Activated CD4-positive, alpha-beta T cell treated with anti-CD3 and anti-CD28 coated beads, Interleukin-2, amount 10 ng/mL, durations not matched to agents 24 days and 14 days (primary cell): ENCODE results near the gene COL5A2. TPM values are rescaled to one million over a fixed set of nuclear protein-coding genes. Genes with fewer than 3 reads are reported as not detected.

Experiments
- DNase-seq: peaks from one replicate; pipeline ENCODE4 v3.0.0; 2022
- H3K27ac Mint-ChIP-seq: one replicate; pipeline ENCODE4 v1.8.0; 2022; ENCODE audit warnings: mild to moderate bottlenecking, mixed read lengths
- H3K27me3 Mint-ChIP-seq: one replicate; pipeline ENCODE4 v1.8.0; 2022; ENCODE audit warnings: mixed read lengths
- H3K36me3 Mint-ChIP-seq: one replicate; pipeline ENCODE4 v1.8.0; 2022; ENCODE audit warnings: low read depth, mild to moderate bottlenecking, mixed read lengths
- H3K4me1 Mint-ChIP-seq: one replicate; pipeline ENCODE4 v1.8.0; 2021; ENCODE audit warnings: mixed read lengths
- H3K4me3 Mint-ChIP-seq: one replicate; pipeline ENCODE4 v1.8.0; 2022; ENCODE audit warnings: mild to moderate bottlenecking, moderate library complexity, mixed read lengths
- H3K9me3 Mint-ChIP-seq: one replicate; pipeline ENCODE4 v1.8.0; 2021; ENCODE audit warnings: mixed read lengths
- intact Hi-C: fragments of 100-400 bp; cut with micrococcal nuclease; formaldehyde crosslinking; loops from one replicate; pipeline ENCODE4 v1.15.1; 2023
- total RNA-seq: library from RNA; stranded (reverse); gene quantifications from 2 replicates; pipeline ENCODE4 v1.2.3, GENCODE V29; 2022

Gene COL5A2
- total RNA-seq, 1 donor from 2014 or later = 0.49 TPM

- Mint-ChIP-seq H3K4me1 (no peaks in the 10 kb centered on the region), H3K27ac (no peak overlapping the region), H3K36me3 (no peaks in the 10 kb centered on the region), H3K4me3 (no peak overlapping the region), H3K9me3 (no peaks in the 10 kb centered on the region), H3K27me3 (no peaks in the 10 kb centered on the region)
- intact Hi-C loops = no loop called here
- DNase-seq = no peak
These were observed 157.5 kb downstream of the COL5A2 start for GRCh38 chr2:189022053-189022481.

GRCh38 chr2:189020179-189020578 is 159.4 kb downstream of the COL5A2 start:
- Mint-ChIP-seq H3K27me3 (no peaks in the 10 kb centered on the region), H3K9me3 (no peaks in the 10 kb centered on the region), H3K36me3 (no peaks in the 10 kb centered on the region), H3K4me3 (no peak overlapping the region), H3K27ac (no peak overlapping the region), H3K4me1 (no peaks in the 10 kb centered on the region)
- intact Hi-C loops = no loop called here
- no peak for DNase-seq

GRCh38 chr2:189018631-189019030 is 160.9 kb downstream of the COL5A2 start:
- Mint-ChIP-seq H3K4me3 (no peak overlapping the region), H3K36me3 (no peaks in the 10 kb centered on the region), H3K9me3 (no peaks in the 10 kb centered on the region), H3K27ac (no peak overlapping the region), H3K4me1 (no peaks in the 10 kb centered on the region), H3K27me3 (no peaks in the 10 kb centered on the region)
- DNase-seq = no peak
- intact Hi-C loops = no loop called here

GRCh38 chr2:189016311-189016861 is 163.2 kb downstream of the COL5A2 start:
- no peaks in the 10 kb centered on the region for H3K27me3 Mint-ChIP-seq
- no peaks in the 10 kb centered on the region for H3K36me3 Mint-ChIP-seq
- intact Hi-C loops = no loop called here

GRCh38 chr2:189015359-189015758 is 164.2 kb downstream of the COL5A2 start:
- Mint-ChIP-seq H3K36me3 (no peaks in the 10 kb centered on the region), H3K4me1 (no peaks in the 10 kb centered on the region), H3K27me3 (no peaks in the 10 kb centered on the region), H3K27ac (no peak overlapping the region), H3K4me3 (no peak overlapping the region), H3K9me3 (no peaks in the 10 kb centered on the region)
- no peak for DNase-seq
- intact Hi-C loops = no loop called here

More at GRCh38 chr2:189016311-189016861, 163.2 kb downstream of the COL5A2 start:
- Mint-ChIP-seq H3K27ac (no peak overlapping the region), H3K4me1 (no peaks in the 10 kb centered on the region), H3K4me3 (no peak overlapping the region), H3K9me3 (no peaks in the 10 kb centered on the region)
- no peak for DNase-seq

DNA sequence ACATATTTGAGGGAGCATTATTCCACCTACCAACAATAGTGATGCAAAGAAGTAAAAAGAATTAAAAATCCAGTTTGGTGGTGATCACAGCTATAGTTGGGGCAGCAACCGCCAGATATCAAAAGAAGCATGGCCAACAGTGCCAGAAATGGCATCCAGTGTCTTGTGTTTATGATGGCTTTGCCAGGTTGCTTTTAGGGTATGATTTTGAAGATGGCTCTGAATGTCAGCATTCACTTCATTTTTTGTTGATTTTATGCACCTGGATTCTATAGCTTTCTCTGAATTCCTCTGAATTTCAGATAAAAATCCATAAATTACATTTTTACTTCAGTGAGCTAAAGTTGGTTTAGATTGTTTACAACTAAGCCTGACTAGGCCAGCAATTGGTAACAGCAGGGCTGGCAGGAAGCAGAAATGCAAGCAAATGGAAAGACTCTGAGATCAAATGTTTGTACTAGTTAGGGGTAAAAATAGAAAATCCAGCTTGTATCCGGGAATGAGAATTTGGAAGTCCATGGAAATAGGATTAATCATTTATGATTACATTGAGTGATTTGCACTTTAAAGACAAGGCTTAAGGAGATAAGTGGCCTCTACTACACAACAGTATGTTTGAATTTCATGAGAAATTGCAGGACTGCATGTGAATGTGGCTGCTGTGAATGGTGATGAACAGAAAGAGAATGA is 165.0 kb downstream of the COL5A2 start:
- intact Hi-C loops = no loop called here
- H3K4me3 Mint-ChIP-seq = no peak overlapping the region
- no peaks in the 10 kb centered on the region for H3K27me3 Mint-ChIP-seq
- H3K4me1 Mint-ChIP-seq = no peaks in the 10 kb centered on the region
- H3K9me3 Mint-ChIP-seq = no peaks in the 10 kb centered on the region
- no peak for DNase-seq
- no peaks in the 10 kb centered on the region for H3K36me3 Mint-ChIP-seq
- no peak overlapping the region for H3K27ac Mint-ChIP-seq

- intact Hi-C loops = no loop called here
- Mint-ChIP-seq H3K36me3 (no peaks in the 10 kb centered on the region), H3K9me3 (no peaks in the 10 kb centered on the region), H3K4me1 (no peaks in the 10 kb centered on the region), H3K27ac (no peak overlapping the region), H3K4me3 (no peak overlapping the region), H3K27me3 (no peaks in the 10 kb centered on the region)
- DNase-seq = no peak
These were observed 165.7 kb downstream of the COL5A2 start for GRCh38 chr2:189013671-189014448.

DNA sequence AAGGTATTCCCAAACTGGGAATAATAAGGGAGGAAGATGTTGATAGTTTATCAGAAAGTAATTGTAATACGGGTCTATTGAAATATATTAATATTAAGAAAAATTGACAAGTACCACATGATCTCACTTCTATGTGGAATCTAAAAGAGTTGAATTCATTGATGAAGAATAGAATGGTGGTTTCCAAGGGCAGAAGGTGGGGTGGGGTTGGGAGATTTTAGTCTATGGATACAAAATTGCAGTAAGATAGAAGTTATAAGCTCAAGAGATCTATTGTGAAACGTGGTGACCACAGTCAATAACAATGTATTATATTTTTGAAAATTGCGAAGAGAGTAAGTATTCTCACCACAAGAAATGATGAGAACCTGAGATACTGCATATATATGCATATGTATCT is 166.5 kb downstream of the COL5A2 start:
- intact Hi-C loops = no loop called here
- Mint-ChIP-seq H3K4me3 (no peak overlapping the region), H3K4me1 (no peaks in the 10 kb centered on the region), H3K27ac (no peak overlapping the region), H3K9me3 (no peaks in the 10 kb centered on the region), H3K36me3 (no peaks in the 10 kb centered on the region), H3K27me3 (no peaks in the 10 kb centered on the region)
- DNase-seq = no peak

- Mint-ChIP-seq H3K27me3 (no peaks in the 10 kb centered on the region), H3K36me3 (no peaks in the 10 kb centered on the region), H3K4me1 (no peaks in the 10 kb centered on the region), H3K27ac (no peak overlapping the region), H3K4me3 (no peak overlapping the region), H3K9me3 (no peaks in the 10 kb centered on the region)
- intact Hi-C loops = no loop called here
- DNase-seq = no peak
These were observed 167.2 kb downstream of the COL5A2 start for GRCh38 chr2:189012351-189012750.

GRCh38 chr2:189010536-189010935 is 169.0 kb downstream of the COL5A2 start:
- Mint-ChIP-seq H3K27me3 (no peaks in the 10 kb centered on the region), H3K27ac (no peak overlapping the region), H3K9me3 (no peaks in the 10 kb centered on the region), H3K36me3 (no peaks in the 10 kb centered on the region), H3K4me3 (no peak overlapping the region), H3K4me1 (no peaks in the 10 kb centered on the region)
- no peak for DNase-seq
- intact Hi-C loops = no loop called here

DNA sequence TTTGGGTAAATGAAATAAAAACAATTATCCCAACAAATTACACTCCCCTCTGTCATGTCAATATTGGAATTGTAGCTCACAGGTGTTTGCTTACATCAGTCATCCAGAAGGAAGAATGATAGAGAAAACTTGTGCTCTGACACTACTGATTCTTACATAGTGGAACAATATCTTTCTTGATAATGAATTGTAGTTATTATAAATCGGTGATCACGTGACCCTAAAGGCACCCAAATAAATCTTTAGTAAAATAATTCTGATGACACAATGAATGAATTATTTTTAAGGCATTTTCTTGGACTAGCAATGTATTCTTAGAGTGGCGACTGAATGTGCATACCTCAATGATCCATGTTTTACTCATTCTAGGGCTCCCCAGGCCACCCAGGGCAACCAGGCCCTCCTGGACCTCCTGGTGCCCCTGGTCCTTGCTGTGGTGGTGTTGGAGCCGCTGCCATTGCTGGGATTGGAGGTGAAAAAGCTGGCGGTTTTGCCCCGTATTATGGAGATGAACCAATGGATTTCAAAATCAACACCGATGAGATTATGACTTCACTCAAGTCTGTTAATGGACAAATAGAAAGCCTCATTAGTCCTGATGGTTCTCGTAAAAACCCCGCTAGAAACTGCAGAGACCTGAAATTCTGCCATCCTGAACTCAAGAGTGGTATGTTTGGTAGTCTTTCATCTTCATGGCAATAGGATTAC is 170.9 kb downstream of the COL5A2 start:
- Mint-ChIP-seq H3K4me3 (no peak overlapping the region), H3K36me3 (no peaks in the 10 kb centered on the region), H3K27ac (no peak overlapping the region), H3K4me1 (no peaks in the 10 kb centered on the region), H3K9me3 (no peaks in the 10 kb centered on the region), H3K27me3 (no peaks in the 10 kb centered on the region)
- intact Hi-C loops = no loop called here
- no peak for DNase-seq

GRCh38 chr2:189002079-189002478 is 177.5 kb downstream of the COL5A2 start:
- DNase-seq = no peak
- H3K27ac Mint-ChIP-seq = no peak overlapping the region
- no peaks in the 10 kb centered on the region for H3K9me3 Mint-ChIP-seq
- no peak overlapping the region for H3K4me3 Mint-ChIP-seq
- no peaks in the 10 kb centered on the region for H3K36me3 Mint-ChIP-seq
- intact Hi-C loops = no loop called here
- H3K4me1 Mint-ChIP-seq = peaks cover 3% of the 10 kb centered on the region
- no peaks in the 10 kb centered on the region for H3K27me3 Mint-ChIP-seq

GRCh38 chr2:189000221-189000620 is 179.3 kb downstream of the COL5A2 start:
- H3K4me3 Mint-ChIP-seq = no peak overlapping the region
- no peaks in the 10 kb centered on the region for H3K27me3 Mint-ChIP-seq
- H3K9me3 Mint-ChIP-seq = no peaks in the 10 kb centered on the region
- no peak overlapping the region for H3K27ac Mint-ChIP-seq
- no peak for DNase-seq
- intact Hi-C loops = no loop called here
- no peaks in the 10 kb centered on the region for H3K36me3 Mint-ChIP-seq
- peaks cover 3% of the 10 kb centered on the region for H3K4me1 Mint-ChIP-seq

- H3K27ac Mint-ChIP-seq = no peak overlapping the region
- intact Hi-C loops = no loop called here
- H3K27me3 Mint-ChIP-seq = no peaks in the 10 kb centered on the region
- no peaks in the 10 kb centered on the region for H3K36me3 Mint-ChIP-seq
- no peak overlapping the region for H3K4me3 Mint-ChIP-seq
- no peaks in the 10 kb centered on the region for H3K9me3 Mint-ChIP-seq
- H3K4me1 Mint-ChIP-seq = peaks cover 2% of the 10 kb centered on the region
- DNase-seq = no peak
These were observed 182.3 kb downstream of the COL5A2 start for GRCh38 chr2:188997263-188997662.
